HEK293 (cell line): ENCODE results near the gene ENPEP.

Source experiments
- CTCF ChIA-PET: fragments of 350-600 bp; formaldehyde crosslinking; extraction: SDS; loops from one replicate; lab custom pipeline; 2021; ENCODE audit warnings: antibody characterized with exemption; lab: Yijun Ruan, JAX
- POLR2A ChIA-PET: fragments of 300-600 bp; formaldehyde crosslinking; extraction: SDS; loops from one replicate; lab custom pipeline; 2020; ENCODE audit warnings: antibody characterized with exemption, inconsistent platforms; lab: Yijun Ruan, JAX
- H3K27ac ChIP-seq: fragments of 200-500 bp; sonication (Bioruptor generic); 2 replicates; pipeline ENCODE4 v1.5.1; 2014; ENCODE audit warnings: low read depth, low read length, control low read depth, inconsistent platforms; ENCODE audit errors: extremely low read depth
- H3K36me3 ChIP-seq, 2 experiments: fragments of 200-500 bp in 1 of 2; sonication (Bioruptor generic) in 1 of 2; 1 replicate in 1 of 2; 2 replicates in 1 of 2; pipeline ENCODE4 v1.5.1; 2014 to 2017; ENCODE audit warnings: inconsistent platforms in 2 of 2, low read length in 2 of 2; ENCODE audit not compliant: control insufficient read depth in 2 of 2, insufficient read depth in 1 of 2
- H3K4me1 ChIP-seq: fragments of 200-500 bp; sonication (Bioruptor generic); 2 replicates; pipeline ENCODE4 v1.5.1; 2014; ENCODE audit warnings: mild to moderate bottlenecking, low read length, inconsistent platforms; ENCODE audit not compliant: control insufficient read depth, insufficient read depth
- H3K4me3 ChIP-seq: 2 replicates; pipeline ENCODE4 v1.5.1; 2011; ENCODE audit warnings: low read depth, mild to moderate bottlenecking, control low read depth, low read length, moderate library complexity
- H3K9me3 ChIP-seq: fragments of 200-500 bp; sonication (Bioruptor generic); 2 replicates; pipeline ENCODE4 v1.5.1; 2014; ENCODE audit warnings: low read depth, low read length, inconsistent platforms; ENCODE audit not compliant: control insufficient read depth, insufficient read depth
- ATF2 ChIP-seq: fragments of 450-650 bp; formaldehyde crosslinking; IDR thresholded peaks from 2 replicates; pipeline ENCODE4 v1.5.1; 2016; ENCODE audit warnings: missing biosample characterization, missing genetic modification characterization, low read depth
- BCL6B ChIP-seq: fragments of 450-650 bp; formaldehyde crosslinking; IDR thresholded peaks from 2 replicates; pipeline ENCODE4 v1.5.1; 2017; ENCODE audit warnings: missing biosample characterization, missing genetic modification characterization
- EGR2 ChIP-seq: fragments of 450-650 bp; formaldehyde crosslinking; IDR thresholded peaks from 2 replicates; pipeline ENCODE4 v1.5.1; 2016; ENCODE audit warnings: low read depth, missing biosample characterization, missing genetic modification characterization
- HIC1 ChIP-seq: fragments of 450-650 bp; formaldehyde crosslinking; IDR thresholded peaks from 2 replicates; pipeline ENCODE4 v1.5.1; 2016; ENCODE audit warnings: missing biosample characterization, missing genetic modification characterization
- KLF1 ChIP-seq: fragments of 450-650 bp; formaldehyde crosslinking; IDR thresholded peaks from 2 replicates; pipeline ENCODE4 v1.5.1; 2016; ENCODE audit warnings: missing biosample characterization, missing genetic modification characterization
- MYNN ChIP-seq: fragments of 450-650 bp; formaldehyde crosslinking; IDR thresholded peaks from 2 replicates; pipeline ENCODE4 v1.5.1; 2016; ENCODE audit warnings: missing biosample characterization, missing genetic modification characterization, borderline replicate concordance
- SETDB1 ChIP-seq: IDR thresholded peaks from one replicate; pipeline ENCODE4 v1.6.1; 2017; ENCODE audit warnings: mild to moderate bottlenecking, low read length, moderate library complexity, mixed read lengths; ENCODE audit not compliant: insufficient read length
- TRIM28 ChIP-seq: IDR thresholded peaks from 2 replicates; pipeline ENCODE4 v1.6.1; 2011; ENCODE audit warnings: low read length, control low read depth, borderline replicate concordance
- WT1 ChIP-seq: fragments of 450-650 bp; formaldehyde crosslinking; IDR thresholded peaks from 2 replicates; pipeline ENCODE4 v1.5.1; 2016; ENCODE audit warnings: missing biosample characterization, missing genetic modification characterization
- YY2 ChIP-seq: fragments of 450-650 bp; formaldehyde crosslinking; IDR thresholded peaks from 2 replicates; pipeline ENCODE4 v1.5.1; 2016; ENCODE audit warnings: missing biosample characterization, missing genetic modification characterization
- ZBTB7A ChIP-seq: fragments of 450-650 bp; formaldehyde crosslinking; IDR thresholded peaks from 2 replicates; pipeline ENCODE4 v1.5.1; 2016; ENCODE audit warnings: low read depth, missing biosample characterization, missing genetic modification characterization
- ZIC2 ChIP-seq: fragments of 450-650 bp; formaldehyde crosslinking; IDR thresholded peaks from 2 replicates; pipeline ENCODE4 v1.5.1; 2016; ENCODE audit warnings: missing biosample characterization, missing genetic modification characterization
- ZNF221 ChIP-seq: fragments of 450-650 bp; formaldehyde crosslinking; IDR thresholded peaks from 2 replicates; pipeline ENCODE4 v1.5.1; 2017; ENCODE audit warnings: missing biosample characterization, missing genetic modification characterization, borderline replicate concordance
- ZNF239 ChIP-seq: fragments of 450-650 bp; formaldehyde crosslinking; IDR thresholded peaks from 2 replicates; pipeline ENCODE4 v1.5.1; 2016; ENCODE audit warnings: missing biosample characterization, missing genetic modification characterization
- ZNF311 ChIP-seq: fragments of 450-650 bp; formaldehyde crosslinking; IDR thresholded peaks from 2 replicates; pipeline ENCODE4 v1.5.1; 2017; ENCODE audit warnings: missing biosample characterization, missing genetic modification characterization, borderline replicate concordance
- ZNF324 ChIP-seq: fragments of 450-650 bp; formaldehyde crosslinking; IDR thresholded peaks from 2 replicates; pipeline ENCODE4 v1.5.1; 2016; ENCODE audit warnings: missing biosample characterization, missing genetic modification characterization
- ZNF354C ChIP-seq: fragments of 450-650 bp; formaldehyde crosslinking; IDR thresholded peaks from 2 replicates; pipeline ENCODE4 v1.5.1; 2016; ENCODE audit warnings: missing biosample characterization, missing genetic modification characterization, low read depth, borderline replicate concordance
- ZNF404 ChIP-seq: fragments of 450-650 bp; formaldehyde crosslinking; IDR thresholded peaks from 2 replicates; pipeline ENCODE4 v1.5.1; 2017; ENCODE audit warnings: missing biosample characterization, missing genetic modification characterization
- ZNF501 ChIP-seq: fragments of 450-650 bp; formaldehyde crosslinking; IDR thresholded peaks from 2 replicates; pipeline ENCODE4 v1.5.1; 2016; ENCODE audit warnings: missing biosample characterization, missing genetic modification characterization
- ZNF521 ChIP-seq: fragments of 450-650 bp; formaldehyde crosslinking; IDR thresholded peaks from 2 replicates; pipeline ENCODE4 v1.5.1; 2017; ENCODE audit warnings: missing biosample characterization, mild to moderate bottlenecking, missing genetic modification characterization
- ZNF768 ChIP-seq: fragments of 450-650 bp; formaldehyde crosslinking; IDR thresholded peaks from 2 replicates; pipeline ENCODE4 v1.5.1; 2018; ENCODE audit warnings: missing biosample characterization, mild to moderate bottlenecking, missing genetic modification characterization
- ZNF776 ChIP-seq: fragments of 450-650 bp; formaldehyde crosslinking; IDR thresholded peaks from 2 replicates; pipeline ENCODE4 v1.5.0; 2017; ENCODE audit warnings: missing biosample characterization, missing genetic modification characterization, borderline replicate concordance
- ZNF777 ChIP-seq: fragments of 450-650 bp; formaldehyde crosslinking; IDR thresholded peaks from 2 replicates; pipeline ENCODE4 v1.5.1; 2017; ENCODE audit warnings: missing biosample characterization, missing genetic modification characterization, borderline replicate concordance
- ZNF792 ChIP-seq: fragments of 450-650 bp; formaldehyde crosslinking; IDR thresholded peaks from 2 replicates; pipeline ENCODE4 v1.5.1; 2016; ENCODE audit warnings: missing biosample characterization, missing genetic modification characterization
- TF ChIP-seq, protein P1 (sequence below): fragments of 450-650 bp; formaldehyde crosslinking; IDR thresholded peaks from 2 replicates; pipeline ENCODE4 v1.5.1; 2016; ENCODE audit warnings: missing biosample characterization, missing genetic modification characterization
- TF ChIP-seq, protein P2 (sequence below): fragments of 450-650 bp; formaldehyde crosslinking; IDR thresholded peaks from 2 replicates; pipeline ENCODE4 v1.5.0; 2017; ENCODE audit warnings: missing biosample characterization, missing genetic modification characterization, borderline replicate concordance

Gene ENPEP

DNA sequence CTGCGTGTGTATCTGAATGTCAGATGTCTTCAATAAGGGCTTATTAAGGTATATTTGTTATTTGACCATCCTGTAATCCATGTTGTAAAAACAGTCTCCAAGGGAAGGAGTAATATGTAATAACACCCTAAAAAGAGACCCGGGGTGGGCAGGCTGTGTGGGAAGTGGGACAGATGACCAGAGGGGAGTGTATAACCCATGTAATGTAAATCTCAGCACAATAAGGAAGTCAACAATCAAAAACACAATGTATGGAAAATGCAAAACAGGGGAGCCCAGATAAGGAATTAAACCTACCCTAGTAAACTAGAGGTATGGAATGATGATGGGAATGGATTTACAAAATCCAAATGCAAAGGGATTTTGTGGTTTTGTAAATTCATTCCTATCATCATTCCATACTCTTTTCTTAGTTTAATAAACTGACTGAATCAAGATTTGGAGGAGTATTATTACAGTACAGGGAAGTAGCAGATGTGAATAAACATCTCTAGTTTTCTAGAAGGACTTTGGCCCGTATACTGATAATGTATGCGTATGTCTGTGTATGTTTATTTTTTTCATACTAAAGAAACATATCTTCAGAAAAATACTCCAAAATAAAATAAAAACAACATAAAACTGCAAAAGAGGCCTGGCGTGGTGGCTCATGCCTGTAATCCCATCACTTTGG lies 15.7 kb upstream of the ENPEP start:
- Histone ChIP-seq H3K27ac (no peak overlapping the region), H3K4me3 (no peak overlapping the region), H3K9me3 (no peaks in the 10 kb centered on the region), H3K36me3 (no peaks in the 10 kb centered on the region), H3K4me1 (no peaks in the 10 kb centered on the region)
- no peak for TF ChIP-seq KLF1 (tag by site-specific recombination)
- no peak for TF ChIP-seq ZNF354C (tag by site-specific recombination)
- no peak for TF ChIP-seq EGR2
- TF ChIP-seq ATF2 (tag by site-specific recombination): no peak
- no peak for TF ChIP-seq ZNF239 (tag by site-specific recombination)
- no peak for TF ChIP-seq ZNF221 (tag by site-specific recombination)
- TF ChIP-seq YY2: no peak
- no peak for TF ChIP-seq BCL6B (tag by site-specific recombination)
- no peak for TF ChIP-seq ZNF792 (tag by site-specific recombination)
- TF ChIP-seq, protein P1, sequence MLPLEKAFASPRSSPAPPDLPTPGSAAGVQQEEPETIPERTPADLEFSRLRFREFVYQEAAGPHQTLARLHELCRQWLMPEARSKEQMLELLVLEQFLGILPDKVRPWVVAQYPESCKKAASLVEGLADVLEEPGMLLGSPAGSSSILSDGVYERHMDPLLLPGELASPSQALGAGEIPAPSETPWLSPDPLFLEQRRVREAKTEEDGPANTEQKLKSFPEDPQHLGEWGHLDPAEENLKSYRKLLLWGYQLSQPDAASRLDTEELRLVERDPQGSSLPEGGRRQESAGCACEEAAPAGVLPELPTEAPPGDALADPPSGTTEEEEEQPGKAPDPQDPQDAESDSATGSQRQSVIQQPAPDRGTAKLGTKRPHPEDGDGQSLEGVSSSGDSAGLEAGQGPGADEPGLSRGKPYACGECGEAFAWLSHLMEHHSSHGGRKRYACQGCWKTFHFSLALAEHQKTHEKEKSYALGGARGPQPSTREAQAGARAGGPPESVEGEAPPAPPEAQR: no peak
- TF ChIP-seq SETDB1: no peak
- TF ChIP-seq ZNF501 (tag by site-specific recombination): no peak
- TF ChIP-seq ZNF324 (tag by site-specific recombination): no peak
- no peak for TF ChIP-seq ZNF776 (tag by site-specific recombination)
- TF ChIP-seq HIC1: no peak
- ChIA-PET POLR2A (no interaction called here), CTCF (no interaction called here)

- Histone ChIP-seq H3K27ac (no peak overlapping the region), H3K36me3 (no peaks in the 10 kb centered on the region), H3K4me1 (no peaks in the 10 kb centered on the region), H3K4me3 (no peak overlapping the region), H3K9me3 (no peaks in the 10 kb centered on the region)
- CTCF ChIA-PET: no interaction called here
- POLR2A ChIA-PET: no interaction called here
- TF ChIP-seq, protein P2, sequence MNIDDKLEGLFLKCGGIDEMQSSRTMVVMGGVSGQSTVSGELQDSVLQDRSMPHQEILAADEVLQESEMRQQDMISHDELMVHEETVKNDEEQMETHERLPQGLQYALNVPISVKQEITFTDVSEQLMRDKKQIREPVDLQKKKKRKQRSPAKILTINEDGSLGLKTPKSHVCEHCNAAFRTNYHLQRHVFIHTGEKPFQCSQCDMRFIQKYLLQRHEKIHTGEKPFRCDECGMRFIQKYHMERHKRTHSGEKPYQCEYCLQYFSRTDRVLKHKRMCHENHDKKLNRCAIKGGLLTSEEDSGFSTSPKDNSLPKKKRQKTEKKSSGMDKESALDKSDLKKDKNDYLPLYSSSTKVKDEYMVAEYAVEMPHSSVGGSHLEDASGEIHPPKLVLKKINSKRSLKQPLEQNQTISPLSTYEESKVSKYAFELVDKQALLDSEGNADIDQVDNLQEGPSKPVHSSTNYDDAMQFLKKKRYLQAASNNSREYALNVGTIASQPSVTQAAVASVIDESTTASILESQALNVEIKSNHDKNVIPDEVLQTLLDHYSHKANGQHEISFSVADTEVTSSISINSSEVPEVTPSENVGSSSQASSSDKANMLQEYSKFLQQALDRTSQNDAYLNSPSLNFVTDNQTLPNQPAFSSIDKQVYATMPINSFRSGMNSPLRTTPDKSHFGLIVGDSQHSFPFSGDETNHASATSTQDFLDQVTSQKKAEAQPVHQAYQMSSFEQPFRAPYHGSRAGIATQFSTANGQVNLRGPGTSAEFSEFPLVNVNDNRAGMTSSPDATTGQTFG (tag by site-specific recombination): no peak
- TF ChIP-seq WT1 (tag by site-specific recombination) (no peak), ZNF311 (tag by site-specific recombination) (no peak), ZNF404 (tag by site-specific recombination) (no peak), MYNN (tag by site-specific recombination) (no peak), ZNF777 (tag by site-specific recombination) (no peak), ZIC2 (tag by site-specific recombination) (no peak), ZBTB7A (tag by site-specific recombination) (no peak), ZNF768 (tag by site-specific recombination) (no peak), ZNF521 (tag by site-specific recombination) (no peak), TRIM28 (no peak)
These were observed 8.6 kb upstream of the ENPEP start for GRCh38 chr4:110467400-110467799.
